Mucosa of descending colon (tissue), 3 donors: ENCODE results near the gene FOSL2. TPM values are rescaled to one million over a fixed set of nuclear protein-coding genes. Genes with fewer than 3 reads are reported as not detected.

Experiments used
- ATAC-seq: fragments of 200-7000 bp; cut with Tn5 transposase; one replicate; pipeline ENCODE4 v1.9.1; 2020; ENCODE audit warnings: mild to moderate bottlenecking, moderate library complexity
- DNase-seq, 3 donors: peaks; one replicate each; pipeline ENCODE4 v3.0.0-alpha.2; 2020
- H3K36me3 ChIP-seq: fragments of 200-600 bp; one replicate; pipeline ENCODE4 v1.8.0; 2021; ENCODE audit warnings: low read depth, mild to moderate bottlenecking
- H3K4me1 ChIP-seq: fragments of 200-600 bp; one replicate; pipeline ENCODE4 v1.8.0; 2021; ENCODE audit warnings: low read depth, mild to moderate bottlenecking
- H3K4me3 ChIP-seq: fragments of 200-600 bp; one replicate; pipeline ENCODE4 v1.8.0; 2021; ENCODE audit warnings: mild to moderate bottlenecking
- H3K9me3 ChIP-seq: fragments of 200-600 bp; one replicate; pipeline ENCODE4 v1.8.0; 2021; ENCODE audit warnings: mild to moderate bottlenecking
- intact Hi-C, 2 donors: fragments of 100-400 bp; cut with DNase I in 1 of 2; cut with micrococcal nuclease in 1 of 2; formaldehyde crosslinking; loops; one replicate each; pipeline versions ENCODE4 v1.11.0 to v1.11.1; 2022; cut with DNase I, micrococcal nuclease
- total RNA-seq, 3 donors: library from RNA; stranded (reverse); fragmentation: NEBNext Ultra II Directional in 2 of 3; extraction: Animal tissue kit (Norgen Biotek cat#: 25700) in 2 of 3; gene quantifications; one replicate each; pipeline versions ENCODE4 v1.2.1 to v1.2.4, GENCODE V29; 2021 to 2023
- TF ChIP-seq, protein P1 (sequence below): fragments of 200-600 bp; IDR thresholded peaks from one replicate; pipeline ENCODE4 v1.8.0; 2022; ENCODE audit warnings: antibody characterized with exemption, mild to moderate bottlenecking
- donor health status: DM: no; HTN: no; CAD: no; lungs with moderate emphysema.
- donor health status: DM: no; HTN: no; CAD: no.
- donor health status: DM: no; HTN: yes; CAD: no.

The FOSL2 gene
- total RNA-seq, 3 donors from 2014 or later, result 160 to 166 (median 162) TPM

DNA sequence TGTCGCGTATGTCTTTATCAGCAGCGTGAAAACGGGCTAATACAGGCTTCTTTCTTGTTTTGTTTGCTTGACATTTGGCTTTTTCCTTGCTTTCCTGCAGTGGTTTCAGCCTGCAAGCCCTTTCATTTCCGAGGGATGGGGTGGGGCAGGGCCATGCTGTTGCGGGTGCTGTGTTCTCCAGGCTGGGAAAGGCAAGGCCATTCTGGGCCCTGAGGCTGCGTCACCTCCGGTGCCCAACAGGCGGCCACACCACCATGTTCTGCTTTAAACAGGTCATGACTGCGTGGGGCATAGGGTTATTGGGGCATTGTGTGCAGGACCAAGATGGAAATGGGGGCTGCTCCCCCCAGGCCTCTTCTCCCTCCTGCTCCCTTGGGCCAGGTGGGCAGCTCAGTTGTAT lies 64.6 kb downstream of the FOSL2 start:
- intact Hi-C loops, result loop anchor here in 1 of 2 donors (10.0 kb wide), 1 partner anchor 752 kb away; no protein-coding TSS in a partner anchor
- DNase-seq (no peak), ATAC-seq (no peak)
- Histone ChIP-seq H3K4me1 (no peaks in the 10 kb centered on the region), H3K9me3 (no peaks in the 10 kb centered on the region), H3K4me3 (no peak overlapping the region), H3K36me3 (no peaks in the 10 kb centered on the region)
- TF ChIP-seq, protein P1, sequence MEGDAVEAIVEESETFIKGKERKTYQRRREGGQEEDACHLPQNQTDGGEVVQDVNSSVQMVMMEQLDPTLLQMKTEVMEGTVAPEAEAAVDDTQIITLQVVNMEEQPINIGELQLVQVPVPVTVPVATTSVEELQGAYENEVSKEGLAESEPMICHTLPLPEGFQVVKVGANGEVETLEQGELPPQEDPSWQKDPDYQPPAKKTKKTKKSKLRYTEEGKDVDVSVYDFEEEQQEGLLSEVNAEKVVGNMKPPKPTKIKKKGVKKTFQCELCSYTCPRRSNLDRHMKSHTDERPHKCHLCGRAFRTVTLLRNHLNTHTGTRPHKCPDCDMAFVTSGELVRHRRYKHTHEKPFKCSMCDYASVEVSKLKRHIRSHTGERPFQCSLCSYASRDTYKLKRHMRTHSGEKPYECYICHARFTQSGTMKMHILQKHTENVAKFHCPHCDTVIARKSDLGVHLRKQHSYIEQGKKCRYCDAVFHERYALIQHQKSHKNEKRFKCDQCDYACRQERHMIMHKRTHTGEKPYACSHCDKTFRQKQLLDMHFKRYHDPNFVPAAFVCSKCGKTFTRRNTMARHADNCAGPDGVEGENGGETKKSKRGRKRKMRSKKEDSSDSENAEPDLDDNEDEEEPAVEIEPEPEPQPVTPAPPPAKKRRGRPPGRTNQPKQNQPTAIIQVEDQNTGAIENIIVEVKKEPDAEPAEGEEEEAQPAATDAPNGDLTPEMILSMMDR, result no peak

DNA sequence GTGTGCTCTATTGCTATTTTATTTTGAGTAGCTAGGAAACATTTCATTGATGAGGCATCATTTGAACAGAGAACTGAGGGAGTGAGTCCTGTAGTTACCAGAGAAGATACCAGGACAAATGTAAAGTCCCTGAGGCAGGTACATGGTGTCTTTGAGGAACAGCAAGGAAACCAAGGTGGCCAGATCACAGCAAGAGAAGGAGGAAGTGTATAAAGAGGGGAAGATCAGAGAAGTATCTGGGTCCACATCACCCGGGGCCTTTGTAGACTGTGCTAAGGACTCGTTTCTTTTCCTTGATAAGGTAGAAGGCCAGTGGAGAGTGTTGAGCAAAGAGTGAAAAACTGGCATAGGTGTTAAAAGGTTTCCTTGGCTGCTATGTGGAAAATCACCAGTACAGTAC lies 68.4 kb downstream of the FOSL2 start:
- Histone ChIP-seq H3K9me3 (no peaks in the 10 kb centered on the region), H3K4me3 (no peak overlapping the region), H3K36me3 (no peaks in the 10 kb centered on the region), H3K4me1 (no peaks in the 10 kb centered on the region)
- ATAC-seq (no peak), DNase-seq (no peak)
- TF ChIP-seq, protein P1, result no peak
- intact Hi-C loops, result no loop called here

DNA sequence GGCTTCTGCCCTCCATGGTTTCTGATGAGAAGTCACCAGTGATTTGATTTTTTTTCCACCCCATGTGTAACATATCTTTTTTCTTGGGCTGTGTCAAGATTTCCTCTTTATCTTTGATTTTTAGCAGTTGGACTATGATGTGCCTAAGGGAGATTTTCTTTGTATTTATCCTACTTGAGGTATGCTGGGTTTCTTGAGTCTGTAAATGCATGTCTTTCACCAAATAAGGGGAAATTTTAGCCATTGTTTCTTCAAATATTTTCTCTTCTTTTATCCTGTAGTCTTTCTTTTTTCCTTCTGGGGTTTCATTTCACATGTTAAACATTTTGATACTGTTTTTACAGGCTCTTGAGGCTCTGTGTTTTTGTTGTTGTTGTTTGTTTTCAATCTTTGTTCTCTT lies 69.5 kb downstream of the FOSL2 start:
- Histone ChIP-seq H3K4me3 (no peak overlapping the region), H3K36me3 (no peaks in the 10 kb centered on the region), H3K9me3 (no peaks in the 10 kb centered on the region), H3K4me1 (no peaks in the 10 kb centered on the region)
- intact Hi-C loops, result no loop called here
- DNase-seq, result no peak
- TF ChIP-seq, protein P1, result no peak
- no peak for ATAC-seq

DNA sequence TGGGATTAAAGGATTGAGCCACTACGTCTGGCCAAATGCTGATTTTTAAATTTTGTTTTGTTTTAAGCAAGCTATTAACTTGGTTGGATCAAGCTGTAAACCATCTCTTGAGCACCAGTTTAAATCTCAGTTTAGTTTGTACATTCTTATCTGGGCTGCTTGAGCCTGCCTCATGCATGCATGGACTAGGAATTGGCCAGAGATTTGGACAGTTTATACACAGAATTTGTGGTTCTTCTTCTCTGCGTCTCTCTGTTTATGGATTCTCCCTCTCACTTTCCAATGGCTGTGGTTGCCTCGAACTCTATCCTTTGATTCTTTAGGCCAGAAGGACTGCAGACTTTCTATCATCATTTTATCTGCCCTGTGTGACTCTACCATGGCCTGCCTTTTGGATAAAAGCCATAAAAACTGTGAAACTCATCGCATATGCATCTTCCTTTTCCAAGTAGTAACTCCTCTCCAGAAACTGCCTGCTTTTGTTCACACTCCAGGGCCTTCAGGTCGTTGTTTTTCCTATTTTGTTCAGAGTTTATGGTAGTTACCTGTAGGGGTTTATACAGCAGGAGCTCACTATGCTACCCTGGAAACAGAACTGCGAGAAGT lies 70.7 kb downstream of the FOSL2 start:
- intact Hi-C loops, result no loop called here
- Histone ChIP-seq H3K36me3 (no peaks in the 10 kb centered on the region), H3K4me3 (no peak overlapping the region), H3K9me3 (no peaks in the 10 kb centered on the region), H3K4me1 (no peaks in the 10 kb centered on the region)
- ATAC-seq, result peak; percentile 25
- TF ChIP-seq, protein P1, result no peak
- DNase-seq, result no peak

DNA sequence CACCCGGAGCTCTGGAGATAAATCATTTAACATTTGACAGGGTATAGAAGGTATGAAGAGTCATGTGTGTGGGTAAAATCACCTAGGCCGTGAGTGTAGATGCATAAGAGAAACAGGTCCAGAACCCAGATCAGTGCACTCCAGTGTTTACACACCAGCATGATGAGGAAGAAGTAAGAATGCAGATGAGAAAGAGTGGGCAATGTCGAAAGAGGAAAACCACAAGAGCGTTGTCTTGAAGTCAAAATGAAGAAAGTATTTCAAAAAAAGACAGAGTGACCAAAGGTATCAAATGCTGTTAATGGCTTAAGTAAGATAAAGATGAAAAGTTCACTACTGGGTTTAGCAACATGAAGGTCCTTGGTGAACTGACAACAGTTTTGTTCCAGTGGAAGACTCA lies 71.2 kb downstream of the FOSL2 start:
- ATAC-seq, result no peak
- Histone ChIP-seq H3K9me3 (no peaks in the 10 kb centered on the region), H3K4me3 (no peak overlapping the region), H3K36me3 (no peaks in the 10 kb centered on the region), H3K4me1 (no peaks in the 10 kb centered on the region)
- TF ChIP-seq, protein P1, result no peak
- no peak for DNase-seq
- intact Hi-C loops, result no loop called here
